Fibroblast of lung (primary cell): ENCODE measurements around the gene RIPOR2. TPM values are rescaled to one million over a fixed set of nuclear protein-coding genes. Genes with fewer than 3 reads are reported as not detected.
"Not testable (repeated sequence)": the region's sequence is repeated elsewhere in the genome, so short reads cannot be mapped to it uniquely, and the experiment has no call there.

Source experiments
- DNase-seq, 2 donors: peaks; one replicate each; pipeline versions ENCODE4 v3.0.0 to v3.0.0-alpha.2; 2010; ENCODE audit warnings: low read depth in 2 of 2
- H2AFZ ChIP-seq: 2 replicates; pipeline ENCODE4 v1.5.1; 2012; ENCODE audit warnings: low read length, control low read depth, inconsistent platforms
- H3K27ac ChIP-seq: 2 replicates; pipeline ENCODE4 v1.5.1; 2011; ENCODE audit warnings: low read length, control low read depth; ENCODE audit not compliant: insufficient read depth
- H3K27me3 ChIP-seq: 2 replicates; pipeline ENCODE4 v1.5.1; 2011; ENCODE audit warnings: mild to moderate bottlenecking, low read length; ENCODE audit not compliant: control insufficient read depth, insufficient read depth
- H3K36me3 ChIP-seq: 2 replicates; pipeline ENCODE4 v1.5.1; 2011; ENCODE audit warnings: low read length; ENCODE audit not compliant: control insufficient read depth, insufficient read depth
- H3K4me1 ChIP-seq: 2 replicates; pipeline ENCODE4 v1.5.1; 2011; ENCODE audit warnings: low read length; ENCODE audit not compliant: control insufficient read depth, insufficient read depth; ENCODE audit errors: extremely low read depth
- H3K4me2 ChIP-seq: 2 replicates; pipeline ENCODE4 v1.5.1; 2011; ENCODE audit warnings: low read length, control low read depth; ENCODE audit not compliant: insufficient read depth; ENCODE audit errors: extremely low read depth
- H3K4me3 ChIP-seq, 4 experiments: fragments of 200-600 bp in 1 of 4; sonication (generic) in 1 of 4; replicated peaks in 1 of 4; 2 replicates each; pipeline ENCODE4 v1.5.1; 2011 to 2016; ENCODE audit warnings: low read length in 4 of 4, low read depth in 3 of 4, mild to moderate bottlenecking in 3 of 4, control low read depth in 2 of 4, inconsistent platforms in 1 of 4, mixed read lengths in 1 of 4; ENCODE audit not compliant: insufficient read depth in 1 of 4; ENCODE audit errors: control extremely low read depth in 1 of 4
- H3K79me2 ChIP-seq: 2 replicates; pipeline ENCODE4 v1.5.1; 2012; ENCODE audit warnings: mild to moderate bottlenecking, low read length, inconsistent platforms; ENCODE audit not compliant: control insufficient read depth, insufficient read depth
- H3K9ac ChIP-seq: 2 replicates; pipeline ENCODE4 v1.5.1; 2011; ENCODE audit warnings: mild to moderate bottlenecking, low read length, control low read depth; ENCODE audit not compliant: insufficient read depth
- H3K9me3 ChIP-seq: 2 replicates; pipeline ENCODE4 v1.5.1; 2012; ENCODE audit warnings: low read depth, low read length; ENCODE audit not compliant: control insufficient read depth, insufficient read depth
- H4K20me1 ChIP-seq: 2 replicates; pipeline ENCODE4 v1.5.1; 2011; ENCODE audit warnings: low read length; ENCODE audit not compliant: control insufficient read depth, insufficient read depth; ENCODE audit errors: extremely low read depth
- EZH2 ChIP-seq: IDR thresholded peaks from 2 replicates; pipeline ENCODE4 v1.5.1; 2012; ENCODE audit warnings: low read length, control low read depth, mild to moderate bottlenecking; ENCODE audit errors: missing control alignments
- polyA plus RNA-seq, 2 donors: library from polyadenylated mRNA; depleted of rRNA in 1 of 2; stranded (reverse) in 1 of 2; unstranded in 1 of 2; fragments of >200 nt; gene quantifications; 2 replicates each; pipeline ENCODE4 v1.2.1, GENCODE V29; 2011 to 2012; ENCODE audit warnings: missing spikeins in 1 of 2
- total RNA-seq: library from RNA; depleted of rRNA; stranded (reverse); fragments of >200 nt; gene quantifications from 2 replicates; pipeline ENCODE4 v1.2.1, GENCODE V29; 2014

Gene RIPOR2
- total and polyA plus RNA-seq, 2 donors (not counting 1 experiment from before 2014, with no cell fraction given), result 3.5 to 3.6 TPM

DNA sequence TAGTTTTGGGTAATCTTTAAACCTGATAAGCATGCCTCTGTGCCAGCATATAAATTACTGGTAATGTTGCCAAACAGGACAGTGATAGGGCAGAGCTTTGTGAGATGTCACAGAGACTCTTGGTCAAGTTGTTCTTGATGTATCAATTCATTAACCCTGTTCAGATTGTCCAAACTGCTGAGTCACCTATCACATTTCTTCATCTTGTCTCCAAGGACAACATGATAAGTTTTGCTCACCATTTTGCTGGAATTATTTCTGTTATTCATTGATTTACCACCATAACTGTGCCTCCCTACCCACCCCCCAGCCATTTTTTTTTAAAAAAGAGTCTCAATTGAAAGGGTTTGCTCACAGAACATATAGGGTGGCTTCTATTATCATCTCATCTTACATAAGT is 180.5 kb downstream of the RIPOR2 start:
- Histone ChIP-seq H3K27ac (no peak overlapping the region), H2AFZ (no peak overlapping the region), H3K4me3 (no peak overlapping the region), H3K27me3 (no peaks in the 10 kb centered on the region), H4K20me1 (no peaks in the 10 kb centered on the region), H3K79me2 (no peaks in the 10 kb centered on the region), H3K4me1 (no peaks in the 10 kb centered on the region), H3K9ac (no peak overlapping the region), H3K4me2 (no peak overlapping the region), H3K9me3 (no peaks in the 10 kb centered on the region), H3K36me3 (no peaks in the 10 kb centered on the region)
- no peak for TF ChIP-seq EZH2
- DNase-seq, result no peak

DNA sequence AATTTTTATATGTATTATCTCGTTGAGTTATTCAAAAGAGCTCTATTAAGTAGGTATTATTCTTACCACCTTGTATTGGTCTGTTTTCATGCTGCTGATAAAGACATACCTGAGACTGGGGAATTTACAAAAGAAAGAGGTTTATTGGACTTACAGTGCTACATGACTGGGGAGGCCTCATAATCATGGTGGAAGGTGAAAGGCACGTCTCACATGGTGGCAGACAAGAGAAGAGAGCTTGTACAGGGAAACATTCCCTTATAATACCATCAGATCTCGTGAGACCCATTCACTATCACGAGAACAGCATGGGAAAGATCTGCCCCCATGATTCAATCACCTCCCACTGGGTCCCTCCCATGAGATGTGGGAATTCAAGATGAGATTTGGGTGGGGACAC is 181.4 kb downstream of the RIPOR2 start:
- not testable (repeated sequence) for H3K4me2 ChIP-seq, H3K27me3 ChIP-seq, H3K4me1 ChIP-seq, H3K9ac ChIP-seq, H2AFZ ChIP-seq, DNase-seq, H4K20me1 ChIP-seq, H3K9me3 ChIP-seq, H3K27ac ChIP-seq, H3K4me3 ChIP-seq, H3K36me3 ChIP-seq, H3K79me2 ChIP-seq

Other genes with a start within 250 kb of the RIPOR2 start
- gene C6orf62, start 216.8 kb downstream of the RIPOR2 start, total RNA-seq, result 72.9 and 103 TPM in 2 replicates
- gene C6orf62, start 216.8 kb downstream of the RIPOR2 start, polyA plus RNA-seq, result 120 and 147 TPM in 2 replicates
- gene GMNN, start 161.0 kb downstream of the RIPOR2 start, total RNA-seq, result 12.9 and 13.6 TPM in 2 replicates
- 18.9 and 35.5 TPM in 2 replicates for gene GMNN, start 161.0 kb downstream of the RIPOR2 start, polyA plus RNA-seq
- not detected in 2 replicates for gene ARMH2, start 137.0 kb downstream of the RIPOR2 start, total RNA-seq
- not detected in 2 replicates for gene ARMH2, start 137.0 kb downstream of the RIPOR2 start, polyA plus RNA-seq